NCI-H226 (cell line): ENCODE results near the gene GDF7.

Experiments used
- DNase-seq: peaks from one replicate; pipeline ENCODE4 v3.0.0-alpha.2; 2015

Gene GDF7

GRCh38 chr2:20675701-20676352, 8.9 kb downstream of the GDF7 start:
- peak; percentile 46 for DNase-seq

- no peak for DNase-seq
Measured at GRCh38 chr2:20676353-20677215, 9.6 kb downstream of the GDF7 start.

GRCh38 chr2:20677301-20678085, 10.5 kb downstream of the GDF7 start:
- DNase-seq: no peak

GRCh38 chr2:20678086-20678395, 11.1 kb downstream of the GDF7 start:
- no peak for DNase-seq

- DNase-seq: no peak
Measured at GRCh38 chr2:20678780-20679179, 11.8 kb downstream of the GDF7 start.

- no peak for DNase-seq
Measured at GRCh38 chr2:20680744-20681375, 13.9 kb downstream of the GDF7 start.

- no peak for DNase-seq
Measured at GRCh38 chr2:20682167-20682920, 15.4 kb downstream of the GDF7 start.

- DNase-seq: no peak
Measured at GRCh38 chr2:20684581-20685063, 17.7 kb downstream of the GDF7 start.

GRCh38 chr2:20687260-20687832, 20.4 kb downstream of the GDF7 start:
- DNase-seq: no peak

- no peak for DNase-seq
Measured at GRCh38 chr2:20689428-20690264, 22.7 kb downstream of the GDF7 start.

- no peak for DNase-seq
Measured at GRCh38 chr2:20691076-20691734, 24.3 kb downstream of the GDF7 start.

- no peak for DNase-seq
Measured at GRCh38 chr2:20692081-20692480, 25.1 kb downstream of the GDF7 start.

- DNase-seq: no peak
Measured at GRCh38 chr2:20693317-20693716, 26.4 kb downstream of the GDF7 start.

GRCh38 chr2:20696366-20696765, 29.4 kb downstream of the GDF7 start:
- no peak for DNase-seq

GRCh38 chr2:20697322-20697934, 30.5 kb downstream of the GDF7 start:
- DNase-seq: no peak

- DNase-seq: no peak
Measured at GRCh38 chr2:20698916-20699613, 32.1 kb downstream of the GDF7 start.

- DNase-seq: peak; percentile 47
Measured at GRCh38 chr2:20702563-20702962, 35.6 kb downstream of the GDF7 start.

GRCh38 chr2:20704886-20705285, 37.9 kb downstream of the GDF7 start:
- DNase-seq: no peak

- DNase-seq: no peak
Measured at GRCh38 chr2:20706217-20706616, 39.3 kb downstream of the GDF7 start.
